H7 (cell line): ENCODE data around the gene SRMS. TPM values are rescaled to one million over a fixed set of nuclear protein-coding genes. Genes with fewer than 3 reads are reported as not detected.

Source experiments
- DNase-seq: peaks from one replicate; pipeline ENCODE4 v3.0.0; 2012
- H3K27me3 ChIP-seq: 2 replicates; pipeline ENCODE4 v1.6.0; 2011; ENCODE audit warnings: mild to moderate bottlenecking, low read length; ENCODE audit not compliant: control insufficient read depth, insufficient read depth
- H3K36me3 ChIP-seq: replicated peaks from 2 replicates; pipeline ENCODE4 v1.5.1; 2011; ENCODE audit warnings: low read length; ENCODE audit not compliant: control insufficient read depth, insufficient read depth
- H3K4me3 ChIP-seq: 2 replicates; pipeline ENCODE4 v1.5.1; 2011; ENCODE audit warnings: low read depth, mild to moderate bottlenecking, control low read depth, low read length, moderate library complexity; ENCODE audit not compliant: insufficient read depth
- total RNA-seq: library from RNA; depleted of rRNA; stranded (reverse); fragments of >200 nt; shearing (Covaris generic); gene quantifications from 2 replicates; pipeline ENCODE4 v1.2.3, GENCODE V29; 2014; rRNA removed

The SRMS gene
- 0.21 and 0.33 TPM in 2 replicates for total RNA-seq

GRCh38 chr20:63547725-63548480 lies at the start of gene SRMS:
Gene SRMS (minus strand): TSS chr20:63547749. CDS start chr20:63547463, 286 bp downstream.
- DNase-seq = peak; percentile 97

GRCh38 chr20:63596423-63596822 lies 48.9 kb upstream of the SRMS start:
- Histone ChIP-seq H3K27me3 (no peaks in the 10 kb centered on the region), H3K4me3 (no peak overlapping the region), H3K36me3 (peaks cover 3% of the 10 kb centered on the region)
- no peak for DNase-seq

More at GRCh38 chr20:63547725-63548480, at the start of gene SRMS:
- Histone ChIP-seq H3K36me3 (no peaks in the 10 kb centered on the region), H3K4me3 (no peak within 1 kb of the TSS), H3K27me3 (no peaks in the 10 kb centered on the region)

- Histone ChIP-seq H3K4me3 (no peak overlapping the region), H3K27me3 (no peaks in the 10 kb centered on the region), H3K36me3 (peaks cover 2% of the 10 kb centered on the region)
- peak; percentile 52 for DNase-seq
Measured at GRCh38 chr20:63595416-63596127, 48.0 kb upstream of the SRMS start.

GRCh38 chr20:63594043-63594561 lies 46.6 kb upstream of the SRMS start:
- no peaks in the 10 kb centered on the region for H3K27me3 ChIP-seq
- peaks cover 2% of the 10 kb centered on the region for H3K36me3 ChIP-seq
- DNase-seq = peak; percentile 41
- no peak overlapping the region for H3K4me3 ChIP-seq

- Histone ChIP-seq H3K4me3 (no peak overlapping the region), H3K36me3 (peaks cover 2% of the 10 kb centered on the region), H3K27me3 (no peaks in the 10 kb centered on the region)
- peak; percentile 47 for DNase-seq
Measured at GRCh38 chr20:63592661-63593060, 45.1 kb upstream of the SRMS start.

GRCh38 chr20:63591786-63592355 lies 44.3 kb upstream of the SRMS start:
- Histone ChIP-seq H3K36me3 (peaks cover 2% of the 10 kb centered on the region), H3K4me3 (no peak overlapping the region), H3K27me3 (no peaks in the 10 kb centered on the region)
- DNase-seq = peak; percentile 57

- H3K4me3 ChIP-seq = no peak overlapping the region
- DNase-seq = peak; percentile 51
- peaks cover 2% of the 10 kb centered on the region for H3K36me3 ChIP-seq
- H3K27me3 ChIP-seq = no peaks in the 10 kb centered on the region
Measured at GRCh38 chr20:63591147-63591533, 43.6 kb upstream of the SRMS start.

- Histone ChIP-seq H3K36me3 (peaks cover 2% of the 10 kb centered on the region), H3K4me3 (no peak overlapping the region), H3K27me3 (no peaks in the 10 kb centered on the region)
- peak; percentile 56 for DNase-seq
Measured at GRCh38 chr20:63590218-63591146, 42.9 kb upstream of the SRMS start.

- no peaks in the 10 kb centered on the region for H3K27me3 ChIP-seq
- H3K4me3 ChIP-seq = no peak overlapping the region
- DNase-seq = no peak
- H3K36me3 ChIP-seq = peaks cover 2% of the 10 kb centered on the region
Measured at GRCh38 chr20:63589261-63590217, 42.0 kb upstream of the SRMS start.

- no peak overlapping the region for H3K4me3 ChIP-seq
Measured at GRCh38 chr20:63588641-63589041, 41.1 kb upstream of the SRMS start.

GRCh38 chr20:63587776-63588591 lies 40.4 kb upstream of the SRMS start:
- Histone ChIP-seq H3K36me3 (peaks cover 2% of the 10 kb centered on the region), H3K27me3 (no peaks in the 10 kb centered on the region), H3K4me3 (no peak overlapping the region)
- DNase-seq = no peak

More at GRCh38 chr20:63588641-63589041, 41.1 kb upstream of the SRMS start:
- DNase-seq = no peak
- H3K27me3 ChIP-seq = no peaks in the 10 kb centered on the region
- H3K36me3 ChIP-seq = peaks cover 2% of the 10 kb centered on the region

- H3K36me3 ChIP-seq = peaks cover 2% of the 10 kb centered on the region
- DNase-seq = no peak
- H3K27me3 ChIP-seq = no peaks in the 10 kb centered on the region
- H3K4me3 ChIP-seq = no peak overlapping the region
Measured at GRCh38 chr20:63587256-63587655, 39.7 kb upstream of the SRMS start.
